ENCODE measurements around the gene LDB1. TPM values are rescaled to one million over a fixed set of nuclear protein-coding genes. Genes with fewer than 3 reads are reported as not detected.

Gene LDB1
- total and polyA plus RNA-seq, 10 of the 15 experiments (the other 5 are each of a cell fraction or from before 2014, with no cell fraction given), result 1.7 to 71.5 (median 36.9) TPM

GRCh38 chr10:102159051-102159597 is 39.0 kb upstream of the LDB1 start (continued):
- TF ChIP-seq BCL3 (IDR thresholded peaks at IDR 0.05; ENCODE audit: borderline replicate concordance, insufficient read depth, low read depth, low read length, poor library complexity, severe bottlenecking) (no peak), IRF5 (IDR thresholded peaks at IDR 0.05; ENCODE audit: borderline replicate concordance) (no peak), MYC (IDR thresholded peaks at IDR 0.05; ENCODE audit: insufficient read depth, insufficient read length, insufficient replicate concordance, low read length, severe bottlenecking) (no peak), NRF1 (conservative IDR thresholded peaks at IDR 0.05; ENCODE audit: low read depth, low read length) (no peak), FOXM1 (IDR thresholded peaks at IDR 0.05; ENCODE audit: low read depth, low read length) (no peak), RELA (IDR thresholded peaks at IDR 0.05; ENCODE audit: borderline replicate concordance, partially characterized antibody) (no peak), RB1 (IDR thresholded peaks at IDR 0.05; ENCODE audit: borderline replicate concordance) (no peak), ATF3 (IDR thresholded peaks at IDR 0.05; ENCODE audit: borderline replicate concordance, extremely low read depth, low read depth, low read length) (no peak), IKZF2 (IDR thresholded peaks at IDR 0.05) (no peak), ZNF687 (IDR thresholded peaks at IDR 0.05) (no peak), NR2C1 (IDR thresholded peaks at IDR 0.05) (no peak), ZBTB33 (IDR thresholded peaks at IDR 0.05) (no peak), CTCF (IDR thresholded peaks at IDR 0.05 in 2 of 3, conservative IDR thresholded peaks at IDR 0.05 in 1 of 3; ENCODE audit: control insufficient read depth in 2 of 3, extremely low read depth in 1 of 3, insufficient read depth in 1 of 3, low read depth in 3 of 3, low read length in 3 of 3) (no peak)

Data from GM12878 (cell line).